Myocyte (in vitro differentiated cells): ENCODE results near the gene HSBP1L1. TPM values are rescaled to one million over a fixed set of nuclear protein-coding genes. Genes with fewer than 3 reads are reported as not detected.

Experiments used
- DNase-seq: peaks from one replicate; pipeline ENCODE4 v3.0.0-alpha.2; 2012; ENCODE audit warnings: low read depth
- total RNA-seq: library from RNA; depleted of rRNA; stranded (reverse); fragments of >200 nt; gene quantifications from 2 replicates; pipeline ENCODE4 v1.2.3, GENCODE V29; 2014

The HSBP1L1 gene
- total RNA-seq, 1 donor from 2014 or later: not detected

GRCh38 chr18:79944126-79944731 lies 20.2 kb upstream of the HSBP1L1 start:
- DNase-seq: peak; percentile 37

DNA sequence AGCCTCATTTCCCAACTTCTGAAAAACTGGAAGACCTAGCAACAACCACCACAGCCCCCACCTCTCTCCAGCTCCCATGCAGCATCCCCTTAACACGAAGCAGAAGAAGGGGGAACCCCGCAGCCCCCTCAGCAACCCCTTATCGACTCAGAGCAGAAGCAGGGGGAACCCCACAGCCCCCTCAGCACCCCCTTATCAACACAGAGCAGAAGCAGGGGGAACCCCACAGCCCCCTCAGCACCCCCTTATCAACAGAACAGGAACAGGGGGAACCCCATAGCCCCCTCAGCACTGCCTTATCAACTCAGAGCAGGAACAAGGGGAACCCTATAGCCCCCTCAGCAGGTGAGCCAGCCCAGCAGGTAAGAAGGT lies 19.7 kb upstream of the HSBP1L1 start:
- DNase-seq: no peak

DNA sequence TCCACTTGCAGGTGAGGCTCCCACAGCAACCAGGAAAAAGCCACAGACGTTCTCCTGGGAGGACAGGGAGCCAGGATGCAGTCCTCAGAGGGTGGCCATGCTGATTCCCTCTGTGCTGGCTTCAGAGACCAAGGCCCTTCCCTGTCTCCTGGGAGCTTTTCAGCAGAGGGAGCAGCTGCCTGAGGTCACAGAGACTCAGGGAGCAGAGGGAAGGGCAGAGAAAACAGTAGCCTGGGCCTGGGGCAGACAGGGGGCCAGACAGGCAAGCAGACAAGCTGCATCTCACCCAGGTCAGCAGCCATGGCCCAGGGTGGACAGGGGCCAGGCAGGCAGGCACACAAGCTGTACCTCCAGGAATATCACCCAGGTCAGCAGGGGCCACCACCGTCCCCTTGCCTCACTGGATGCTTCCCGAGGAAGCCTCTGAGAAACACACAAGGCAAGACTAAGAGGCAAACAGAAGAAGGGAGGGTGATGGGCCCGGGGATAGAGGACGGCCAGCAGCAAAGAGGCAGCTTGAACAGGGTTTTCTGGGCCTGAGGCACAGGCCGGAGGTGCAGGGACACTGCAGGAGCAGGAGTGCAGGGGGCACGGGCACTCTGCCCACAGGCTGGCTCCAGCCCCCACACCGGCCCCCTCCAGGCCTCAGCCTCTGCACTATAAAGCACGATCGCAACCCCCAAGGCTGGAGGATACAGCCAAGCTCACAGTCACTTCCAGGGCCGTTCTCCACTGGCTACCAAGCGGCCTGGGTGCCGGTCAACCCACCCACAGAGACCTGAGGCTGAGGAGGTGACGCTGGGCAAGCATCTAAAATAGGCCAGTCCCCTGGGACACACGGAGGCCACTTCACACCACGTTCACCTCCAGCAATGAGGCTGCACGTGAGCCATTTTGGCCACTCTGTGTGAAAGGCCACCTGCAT lies 19.1 kb upstream of the HSBP1L1 start:
- DNase-seq: peak; percentile 57

- no peak for DNase-seq
These were observed 17.2 kb upstream of the HSBP1L1 start for GRCh38 chr18:79947054-79947755.

DNA sequence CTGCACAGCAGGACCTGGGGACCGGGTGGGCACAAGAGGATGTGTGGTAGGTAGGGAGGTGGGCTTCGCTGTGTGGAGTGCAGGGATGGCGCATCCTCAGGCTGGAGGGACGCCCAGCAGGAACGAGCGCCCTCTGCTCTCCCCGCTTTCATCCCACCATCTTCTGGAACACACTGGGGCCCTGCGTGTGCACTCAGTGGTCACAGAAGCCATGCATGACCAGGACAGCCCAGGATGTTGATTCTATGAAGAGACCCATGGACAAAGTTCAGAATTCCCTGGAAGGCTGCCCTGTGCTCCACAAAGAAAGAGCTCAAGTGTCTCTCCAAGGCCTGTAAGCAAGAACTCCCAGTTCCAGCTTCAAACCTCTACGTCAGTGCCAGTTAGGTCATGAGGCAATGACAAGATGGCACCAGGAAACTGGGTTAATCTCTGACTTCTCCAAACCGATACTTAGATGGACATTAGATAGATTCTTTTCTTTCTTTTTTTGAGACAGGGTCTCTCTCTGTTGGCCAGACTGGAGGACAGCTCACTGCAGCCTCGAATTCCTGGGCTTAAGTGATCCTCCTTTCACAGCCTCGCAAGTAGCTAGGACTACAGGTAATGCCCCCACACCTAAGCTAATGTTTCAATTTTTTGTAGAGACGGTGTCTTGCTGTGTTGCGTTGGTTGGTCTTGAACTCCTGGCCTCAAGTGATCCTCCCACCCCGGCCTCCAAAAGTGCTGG lies 16.4 kb upstream of the HSBP1L1 start:
- DNase-seq: no peak

DNA sequence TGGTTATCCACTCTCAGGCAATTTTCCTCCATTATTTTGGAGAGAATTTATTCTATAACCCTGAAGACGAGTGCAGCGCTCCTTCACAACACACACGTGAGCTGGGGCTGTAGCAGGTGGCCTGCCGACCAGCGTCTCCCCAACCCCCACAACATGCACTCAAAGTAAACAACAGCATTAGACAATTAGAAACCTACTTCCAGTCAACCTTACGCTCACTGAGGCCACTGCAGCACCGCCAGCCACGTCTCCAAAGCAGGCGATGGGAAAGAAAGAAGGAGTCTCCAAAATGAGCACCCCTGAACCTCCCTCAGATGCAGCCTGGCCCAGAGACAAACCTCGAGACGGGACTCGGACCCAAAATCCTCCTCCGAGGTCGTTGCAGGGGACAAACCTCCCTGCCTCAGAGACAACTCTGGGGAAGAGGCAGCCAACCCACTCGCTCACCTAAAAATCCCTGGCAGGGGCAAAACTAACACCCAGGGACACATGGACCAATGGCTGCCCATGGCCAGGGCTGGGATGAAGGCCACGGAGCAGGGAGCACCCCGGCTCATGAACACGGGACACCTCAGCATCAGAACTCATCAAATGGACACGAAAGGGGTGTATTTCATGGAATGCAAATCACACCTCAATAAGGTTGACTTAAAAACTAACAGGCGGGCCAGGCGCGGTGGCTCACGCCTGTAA lies 15.6 kb upstream of the HSBP1L1 start:
- no peak for DNase-seq

DNA sequence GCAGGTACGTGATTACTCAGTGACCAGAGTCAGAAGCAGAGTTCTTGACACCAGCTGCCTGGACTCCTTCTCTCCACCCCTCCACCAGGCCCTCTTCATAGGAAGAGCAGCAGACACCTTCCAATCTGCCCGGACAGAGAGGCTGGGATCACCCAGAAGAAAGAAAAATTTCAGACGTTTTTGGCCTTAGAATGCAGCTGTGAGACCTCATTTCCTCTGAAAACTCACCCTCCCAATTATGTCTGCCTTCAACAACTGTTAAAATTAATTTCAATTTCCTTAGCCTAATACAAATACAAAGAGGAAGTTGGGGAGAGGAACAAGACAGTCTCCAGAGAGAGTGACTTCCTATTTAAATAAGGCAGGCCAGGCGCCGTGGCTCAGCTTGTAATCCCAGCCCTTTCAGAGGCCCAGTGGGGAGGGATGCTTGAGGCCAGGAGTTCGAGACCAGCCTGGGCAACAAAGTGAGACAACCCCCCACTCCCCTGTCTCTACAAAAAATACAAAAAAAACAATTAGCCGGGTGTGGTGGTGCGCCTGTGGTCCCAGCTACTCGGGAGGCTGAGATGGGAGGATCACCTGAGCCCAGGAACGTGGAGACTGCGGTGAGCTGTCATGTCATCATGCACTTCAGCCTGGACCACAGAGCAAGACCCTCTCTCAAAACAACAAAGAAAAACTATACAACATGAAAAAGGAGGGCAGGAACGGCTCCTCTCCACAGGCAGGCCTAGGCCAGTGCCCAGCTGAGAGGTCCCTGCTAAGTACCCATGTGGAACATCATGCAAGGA lies 14.6 kb upstream of the HSBP1L1 start:
- no peak for DNase-seq

DNA sequence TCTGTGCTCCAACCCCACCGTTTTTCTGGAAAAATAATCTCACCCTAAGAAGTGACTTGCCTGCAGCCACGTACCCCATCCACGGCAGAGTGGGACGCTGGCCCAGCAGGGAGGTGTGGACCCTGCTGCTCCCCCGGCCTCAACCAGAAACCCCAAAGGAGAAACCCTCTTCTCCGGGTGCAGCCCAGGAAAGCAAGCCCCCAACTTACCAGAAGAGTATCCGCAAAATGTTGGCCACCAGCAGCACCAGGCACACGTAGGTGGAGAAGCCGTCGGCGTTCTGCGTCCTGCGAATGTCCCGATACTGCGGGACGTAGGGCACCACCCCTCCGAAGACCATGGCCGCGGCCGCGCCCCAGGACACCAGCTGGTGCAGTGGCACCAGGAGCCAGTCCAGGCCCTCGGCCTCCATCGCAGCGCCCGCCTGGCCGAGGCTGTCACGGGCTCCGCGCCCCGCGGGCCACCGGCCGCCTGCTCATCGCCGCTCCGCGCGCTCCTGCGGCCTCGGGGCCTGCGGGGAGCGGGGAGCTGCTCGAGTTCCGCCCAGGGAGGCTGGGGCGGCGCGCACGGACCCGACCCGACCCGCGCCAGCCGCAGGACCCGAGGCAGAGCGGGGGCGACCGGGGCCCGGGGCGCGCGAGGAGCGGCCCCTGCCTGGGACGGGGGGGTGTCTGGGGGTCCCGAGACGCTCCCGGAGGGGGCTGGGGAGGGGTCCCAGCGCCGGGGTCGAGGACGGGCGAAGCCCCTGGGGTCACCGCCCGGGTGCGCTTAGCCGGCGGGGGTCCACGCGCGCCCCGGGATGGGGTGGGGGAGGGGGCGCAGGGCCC lies 13.7 kb upstream of the HSBP1L1 start:
- DNase-seq: peak; percentile 66

- peak; percentile 90 for DNase-seq
These were observed 12.6 kb upstream of the HSBP1L1 start, which contains the start of gene SLC66A2 for GRCh38 chr18:79951545-79952455. Gene SLC66A2 (minus strand): TSS chr18:79951653. CDS start chr18:79950926, 727 bp downstream.

GRCh38 chr18:79952456-79952995 lies 11.9 kb upstream of the HSBP1L1 start:
- no peak for DNase-seq

DNA sequence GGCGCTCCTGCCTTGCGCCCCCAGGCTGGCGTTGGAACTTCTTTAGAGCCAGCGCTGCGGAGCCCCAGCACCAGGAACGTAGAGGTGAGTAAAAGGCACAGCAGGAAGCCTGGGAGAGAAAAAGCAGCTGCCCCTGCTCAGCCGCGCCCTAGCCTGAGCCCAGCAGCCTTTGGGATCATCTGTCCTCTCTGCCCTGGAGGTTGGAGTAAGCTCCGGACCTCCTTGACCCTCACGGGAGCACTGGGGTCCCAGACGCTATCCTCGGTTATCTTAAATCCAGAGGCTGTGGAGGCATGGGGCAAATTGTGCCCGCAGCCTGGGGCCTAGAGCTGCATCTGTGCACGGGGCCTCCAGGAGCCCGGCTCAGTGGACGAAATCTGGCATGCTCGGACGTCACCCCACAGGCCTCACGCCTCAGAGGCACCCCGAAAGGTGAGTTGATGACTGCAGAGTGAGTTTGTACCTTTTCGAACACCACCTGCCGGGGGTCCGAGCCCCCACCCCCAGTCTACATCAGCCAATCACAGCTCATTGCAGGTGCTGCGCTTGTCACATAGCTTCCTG lies 11.4 kb upstream of the HSBP1L1 start:
- DNase-seq: peak; percentile 33

DNA sequence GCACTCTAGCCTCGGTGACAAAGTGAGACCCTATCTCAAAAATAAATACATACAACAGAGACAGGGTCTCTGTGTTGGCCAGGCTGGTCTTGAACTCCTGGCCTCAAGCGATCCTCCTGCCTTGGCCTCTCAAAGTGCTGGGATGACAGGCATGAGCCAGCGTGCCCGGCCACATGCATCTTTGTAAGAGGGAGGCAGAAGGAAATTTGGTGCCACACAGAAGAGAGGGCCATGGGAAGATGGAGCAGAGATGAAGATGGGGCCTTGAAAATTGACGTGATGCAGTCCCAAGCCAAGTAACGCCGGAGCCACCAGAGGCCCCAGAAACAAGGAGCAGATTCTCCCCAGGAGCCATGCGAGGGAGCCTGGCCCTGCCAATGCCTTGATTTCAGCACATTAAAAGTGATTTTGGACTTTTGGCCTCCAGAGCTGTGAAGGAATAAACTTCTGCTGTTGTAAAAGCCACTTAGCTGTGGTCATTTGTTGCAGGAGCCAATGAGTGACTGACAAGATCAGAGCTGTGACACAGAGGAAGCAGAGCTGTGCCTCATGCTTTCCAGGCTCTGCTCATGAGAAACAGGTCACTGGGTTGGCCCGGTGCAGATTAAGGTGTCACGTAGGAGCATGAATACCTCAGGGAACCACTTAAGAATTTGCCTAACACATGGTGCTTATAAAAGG lies 10.3 kb upstream of the HSBP1L1 start:
- no peak for DNase-seq

DNA sequence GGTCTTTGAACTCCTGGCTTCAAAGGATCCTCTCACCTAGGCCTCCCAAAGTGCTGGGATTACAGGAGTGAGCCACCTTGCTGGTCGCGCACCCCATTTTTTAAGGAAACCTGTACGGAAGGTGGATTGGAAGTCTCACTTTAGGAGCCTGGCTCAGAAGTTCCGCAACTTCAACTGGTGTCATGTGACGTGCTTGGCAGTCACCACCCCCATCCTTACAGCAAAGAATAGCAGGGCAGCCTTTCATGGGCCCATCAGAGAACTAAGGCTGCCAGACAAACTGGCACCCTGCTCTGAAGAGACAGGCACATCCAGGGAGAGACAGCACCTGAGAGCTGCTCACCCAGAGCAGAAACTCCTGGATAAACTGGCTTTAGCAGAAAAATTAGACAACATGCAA lies 9.7 kb upstream of the HSBP1L1 start:
- no peak for DNase-seq

- no peak for DNase-seq
These were observed 9.0 kb upstream of the HSBP1L1 start for GRCh38 chr18:79955302-79956075.

GRCh38 chr18:79956276-79956675 lies 8.2 kb upstream of the HSBP1L1 start:
- no peak for DNase-seq

GRCh38 chr18:79958981-79959380 lies 5.5 kb upstream of the HSBP1L1 start:
- no peak for DNase-seq
